HEK293 (cell line): Measurements from ENCODE around the gene DNAJC6.

Experiments
- BCL11A ChIP-seq: fragments of 450-650 bp; formaldehyde crosslinking; IDR thresholded peaks from 2 replicates; pipeline ENCODE4 v1.5.1; 2016; ENCODE audit warnings: low read depth, missing biosample characterization, missing genetic modification characterization
- HOXA7 ChIP-seq: sonication (generic); formaldehyde crosslinking; IDR thresholded peaks from 2 replicates; pipeline ENCODE4 v1.8.1; 2022; ENCODE audit warnings: missing genetic modification reagents, borderline replicate concordance
- KLF16 ChIP-seq: fragments of 450-650 bp; formaldehyde crosslinking; IDR thresholded peaks from 2 replicates; pipeline ENCODE4 v1.5.1; 2017; ENCODE audit warnings: missing biosample characterization, missing genetic modification characterization
- MZF1 ChIP-seq: fragments of 450-650 bp; formaldehyde crosslinking; IDR thresholded peaks from 2 replicates; pipeline ENCODE4 v1.5.1; 2017; ENCODE audit warnings: missing biosample characterization, missing genetic modification characterization, borderline replicate concordance
- ZBTB7A ChIP-seq: fragments of 450-650 bp; formaldehyde crosslinking; IDR thresholded peaks from 2 replicates; pipeline ENCODE4 v1.5.1; 2016; ENCODE audit warnings: low read depth, missing biosample characterization, missing genetic modification characterization
- ZFP41 ChIP-seq: fragments of 450-650 bp; formaldehyde crosslinking; IDR thresholded peaks from 2 replicates; pipeline ENCODE4 v1.5.1; 2016; ENCODE audit warnings: missing biosample characterization, missing genetic modification characterization, borderline replicate concordance
- ZNF157 ChIP-seq: fragments of 450-650 bp; formaldehyde crosslinking; IDR thresholded peaks from 2 replicates; pipeline ENCODE4 v1.5.1; 2016; ENCODE audit warnings: missing biosample characterization, missing genetic modification characterization
- ZNF274 ChIP-seq, 2 experiments: fragments of 200-500 bp in 1 of 2; fragments of 450-650 bp in 1 of 2; sonication (Bioruptor generic) in 1 of 2; formaldehyde crosslinking in 1 of 2; IDR thresholded peaks; 2 replicates each; pipeline versions ENCODE4 v1.5.1 to v1.6.1; 2014 to 2016; ENCODE audit warnings: borderline replicate concordance in 1 of 2, inconsistent platforms in 1 of 2, low read length in 1 of 2, missing biosample characterization in 1 of 2, missing genetic modification characterization in 1 of 2
- ZNF335 ChIP-seq: fragments of 450-650 bp; formaldehyde crosslinking; conservative IDR thresholded peaks from 2 replicates; pipeline ENCODE4 v1.5.1; 2016; ENCODE audit warnings: missing biosample characterization, missing genetic modification characterization
- ZNF558 ChIP-seq: fragments of 450-650 bp; formaldehyde crosslinking; IDR thresholded peaks from 2 replicates; pipeline ENCODE4 v1.5.1; 2016; ENCODE audit warnings: missing biosample characterization, missing genetic modification characterization
- ZNF571 ChIP-seq: fragments of 450-650 bp; formaldehyde crosslinking; IDR thresholded peaks from 2 replicates; pipeline ENCODE4 v1.5.0; 2017; ENCODE audit warnings: missing biosample characterization, missing genetic modification characterization
- TF ChIP-seq, protein P1 (sequence below): fragments of 450-650 bp; formaldehyde crosslinking; IDR thresholded peaks from 2 replicates; pipeline ENCODE4 v1.5.1; 2016; ENCODE audit warnings: missing biosample characterization, missing genetic modification characterization
- TF ChIP-seq, protein P2 (sequence below): fragments of 450-650 bp; formaldehyde crosslinking; IDR thresholded peaks from 2 replicates; pipeline ENCODE4 v1.5.1; 2016; ENCODE audit warnings: missing biosample characterization, missing genetic modification characterization
- TF ChIP-seq, protein P3 (sequence below): fragments of 450-650 bp; formaldehyde crosslinking; conservative IDR thresholded peaks from 2 replicates; pipeline ENCODE4 v1.5.1; 2016; ENCODE audit warnings: low read depth, missing biosample characterization, missing genetic modification characterization

- TF ChIP-seq, protein P1, sequence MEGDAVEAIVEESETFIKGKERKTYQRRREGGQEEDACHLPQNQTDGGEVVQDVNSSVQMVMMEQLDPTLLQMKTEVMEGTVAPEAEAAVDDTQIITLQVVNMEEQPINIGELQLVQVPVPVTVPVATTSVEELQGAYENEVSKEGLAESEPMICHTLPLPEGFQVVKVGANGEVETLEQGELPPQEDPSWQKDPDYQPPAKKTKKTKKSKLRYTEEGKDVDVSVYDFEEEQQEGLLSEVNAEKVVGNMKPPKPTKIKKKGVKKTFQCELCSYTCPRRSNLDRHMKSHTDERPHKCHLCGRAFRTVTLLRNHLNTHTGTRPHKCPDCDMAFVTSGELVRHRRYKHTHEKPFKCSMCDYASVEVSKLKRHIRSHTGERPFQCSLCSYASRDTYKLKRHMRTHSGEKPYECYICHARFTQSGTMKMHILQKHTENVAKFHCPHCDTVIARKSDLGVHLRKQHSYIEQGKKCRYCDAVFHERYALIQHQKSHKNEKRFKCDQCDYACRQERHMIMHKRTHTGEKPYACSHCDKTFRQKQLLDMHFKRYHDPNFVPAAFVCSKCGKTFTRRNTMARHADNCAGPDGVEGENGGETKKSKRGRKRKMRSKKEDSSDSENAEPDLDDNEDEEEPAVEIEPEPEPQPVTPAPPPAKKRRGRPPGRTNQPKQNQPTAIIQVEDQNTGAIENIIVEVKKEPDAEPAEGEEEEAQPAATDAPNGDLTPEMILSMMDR, result no peak
- TF ChIP-seq ZNF274 (IDR thresholded peaks at IDR 0.05; ENCODE audit: low read length) (no peak), ZNF274 (tag by site-specific recombination; IDR thresholded peaks at IDR 0.05; ENCODE audit: borderline replicate concordance) (no peak), ZNF571 (no peak), ZNF157 (tag by site-specific recombination) (no peak), HOXA7 (CRISPR knock-in tag) (no peak), ZNF335 (tag by site-specific recombination) (no peak), BCL11A (tag by site-specific recombination) (no peak), ZBTB7A (no peak), ZNF558 (tag by site-specific recombination) (no peak), ZFP41 (tag by site-specific recombination) (no peak), KLF16 (tag by site-specific recombination) (no peak), MZF1 (no peak)
- TF ChIP-seq, protein P2, sequence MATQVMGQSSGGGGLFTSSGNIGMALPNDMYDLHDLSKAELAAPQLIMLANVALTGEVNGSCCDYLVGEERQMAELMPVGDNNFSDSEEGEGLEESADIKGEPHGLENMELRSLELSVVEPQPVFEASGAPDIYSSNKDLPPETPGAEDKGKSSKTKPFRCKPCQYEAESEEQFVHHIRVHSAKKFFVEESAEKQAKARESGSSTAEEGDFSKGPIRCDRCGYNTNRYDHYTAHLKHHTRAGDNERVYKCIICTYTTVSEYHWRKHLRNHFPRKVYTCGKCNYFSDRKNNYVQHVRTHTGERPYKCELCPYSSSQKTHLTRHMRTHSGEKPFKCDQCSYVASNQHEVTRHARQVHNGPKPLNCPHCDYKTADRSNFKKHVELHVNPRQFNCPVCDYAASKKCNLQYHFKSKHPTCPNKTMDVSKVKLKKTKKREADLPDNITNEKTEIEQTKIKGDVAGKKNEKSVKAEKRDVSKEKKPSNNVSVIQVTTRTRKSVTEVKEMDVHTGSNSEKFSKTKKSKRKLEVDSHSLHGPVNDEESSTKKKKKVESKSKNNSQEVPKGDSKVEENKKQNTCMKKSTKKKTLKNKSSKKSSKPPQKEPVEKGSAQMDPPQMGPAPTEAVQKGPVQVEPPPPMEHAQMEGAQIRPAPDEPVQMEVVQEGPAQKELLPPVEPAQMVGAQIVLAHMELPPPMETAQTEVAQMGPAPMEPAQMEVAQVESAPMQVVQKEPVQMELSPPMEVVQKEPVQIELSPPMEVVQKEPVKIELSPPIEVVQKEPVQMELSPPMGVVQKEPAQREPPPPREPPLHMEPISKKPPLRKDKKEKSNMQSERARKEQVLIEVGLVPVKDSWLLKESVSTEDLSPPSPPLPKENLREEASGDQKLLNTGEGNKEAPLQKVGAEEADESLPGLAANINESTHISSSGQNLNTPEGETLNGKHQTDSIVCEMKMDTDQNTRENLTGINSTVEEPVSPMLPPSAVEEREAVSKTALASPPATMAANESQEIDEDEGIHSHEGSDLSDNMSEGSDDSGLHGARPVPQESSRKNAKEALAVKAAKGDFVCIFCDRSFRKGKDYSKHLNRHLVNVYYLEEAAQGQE (tag by site-specific recombination), result no peak
- TF ChIP-seq, protein P3, sequence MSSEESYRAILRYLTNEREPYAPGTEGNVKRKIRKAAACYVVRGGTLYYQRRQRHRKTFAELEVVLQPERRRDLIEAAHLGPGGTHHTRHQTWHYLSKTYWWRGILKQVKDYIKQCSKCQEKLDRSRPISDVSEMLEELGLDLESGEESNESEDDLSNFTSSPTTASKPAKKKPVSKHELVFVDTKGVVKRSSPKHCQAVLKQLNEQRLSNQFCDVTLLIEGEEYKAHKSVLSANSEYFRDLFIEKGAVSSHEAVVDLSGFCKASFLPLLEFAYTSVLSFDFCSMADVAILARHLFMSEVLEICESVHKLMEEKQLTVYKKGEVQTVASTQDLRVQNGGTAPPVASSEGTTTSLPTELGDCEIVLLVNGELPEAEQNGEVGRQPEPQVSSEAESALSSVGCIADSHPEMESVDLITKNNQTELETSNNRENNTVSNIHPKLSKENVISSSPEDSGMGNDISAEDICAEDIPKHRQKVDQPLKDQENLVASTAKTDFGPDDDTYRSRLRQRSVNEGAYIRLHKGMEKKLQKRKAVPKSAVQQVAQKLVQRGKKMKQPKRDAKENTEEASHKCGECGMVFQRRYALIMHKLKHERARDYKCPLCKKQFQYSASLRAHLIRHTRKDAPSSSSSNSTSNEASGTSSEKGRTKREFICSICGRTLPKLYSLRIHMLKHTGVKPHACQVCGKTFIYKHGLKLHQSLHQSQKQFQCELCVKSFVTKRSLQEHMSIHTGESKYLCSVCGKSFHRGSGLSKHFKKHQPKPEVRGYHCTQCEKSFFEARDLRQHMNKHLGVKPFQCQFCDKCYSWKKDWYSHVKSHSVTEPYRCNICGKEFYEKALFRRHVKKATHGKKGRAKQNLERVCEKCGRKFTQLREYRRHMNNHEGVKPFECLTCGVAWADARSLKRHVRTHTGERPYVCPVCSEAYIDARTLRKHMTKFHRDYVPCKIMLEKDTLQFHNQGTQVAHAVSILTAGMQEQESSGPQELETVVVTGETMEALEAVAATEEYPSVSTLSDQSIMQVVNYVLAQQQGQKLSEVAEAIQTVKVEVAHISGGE (tag by site-specific recombination), result no peak
Observed at GRCh38 chr1:65399003-65399402, 89.7 kb downstream of the DNAJC6 start.
